HG03135 (cell line): ENCODE results near the gene AFAP1L2.

ENCODE experiments used
- ATAC-seq: cut with Tn5 transposase; IDR thresholded peaks from one replicate; pipeline ENCODE4 v1.9.1; 2021; ENCODE audit warnings: mild to moderate bottlenecking, moderate library complexity; ENCODE audit not compliant: unreplicated experiment

The AFAP1L2 gene

GRCh38 chr10:114392112-114392835 lies 12.0 kb downstream of the AFAP1L2 start:
- no peak for ATAC-seq

- ATAC-seq: no peak
Observed at GRCh38 chr10:114391599-114391998, 12.7 kb downstream of the AFAP1L2 start.

- ATAC-seq: no peak
Observed at GRCh38 chr10:114389426-114389825, 14.9 kb downstream of the AFAP1L2 start.

- ATAC-seq: peak; percentile 52
Observed at GRCh38 chr10:114388275-114388674, 16.0 kb downstream of the AFAP1L2 start.

GRCh38 chr10:114387784-114388183 lies 16.5 kb downstream of the AFAP1L2 start:
- no peak for ATAC-seq

GRCh38 chr10:114386452-114386851 lies 17.9 kb downstream of the AFAP1L2 start:
- ATAC-seq: no peak

- no peak for ATAC-seq
Observed at GRCh38 chr10:114385557-114385956, 18.7 kb downstream of the AFAP1L2 start.

GRCh38 chr10:114384601-114385000 lies 19.7 kb downstream of the AFAP1L2 start:
- ATAC-seq: no peak

- ATAC-seq: no peak
Observed at GRCh38 chr10:114384181-114384580, 20.1 kb downstream of the AFAP1L2 start.

- no peak for ATAC-seq
Observed at GRCh38 chr10:114380797-114381196, 23.5 kb downstream of the AFAP1L2 start.

GRCh38 chr10:114380060-114380459 lies 24.2 kb downstream of the AFAP1L2 start:
- no peak for ATAC-seq

- ATAC-seq: no peak
Observed at GRCh38 chr10:114379631-114380041, 24.7 kb downstream of the AFAP1L2 start.

- no peak for ATAC-seq
Observed at GRCh38 chr10:114376523-114376922, 27.8 kb downstream of the AFAP1L2 start.

GRCh38 chr10:114375047-114375446 lies 29.3 kb downstream of the AFAP1L2 start:
- ATAC-seq: no peak

GRCh38 chr10:114374053-114374791 lies 30.1 kb downstream of the AFAP1L2 start:
- no peak for ATAC-seq

GRCh38 chr10:114373631-114374030 lies 30.7 kb downstream of the AFAP1L2 start:
- no peak for ATAC-seq

GRCh38 chr10:114372995-114373394 lies 31.3 kb downstream of the AFAP1L2 start:
- ATAC-seq: no peak

GRCh38 chr10:114372179-114372578 lies 32.1 kb downstream of the AFAP1L2 start:
- no peak for ATAC-seq

GRCh38 chr10:114370966-114371365 lies 33.3 kb downstream of the AFAP1L2 start:
- ATAC-seq: no peak

GRCh38 chr10:114370199-114370598 lies 34.1 kb downstream of the AFAP1L2 start:
- no peak for ATAC-seq

- no peak for ATAC-seq
Observed at GRCh38 chr10:114368057-114368391, 36.3 kb downstream of the AFAP1L2 start.

GRCh38 chr10:114367351-114368056 lies 36.8 kb downstream of the AFAP1L2 start:
- no peak for ATAC-seq
